K562 (cell line): ENCODE results near the gene STK36. TPM values are rescaled to one million over a fixed set of nuclear protein-coding genes. Genes with fewer than 3 reads are reported as not detected.

Experiments used
- ATAC-seq: fragments of 200-7000 bp; cut with Tn5 transposase; 3 replicates; pipeline ENCODE4 v1.9.1; 2020; ENCODE audit warnings: moderate library complexity
- BruUV-seq: library from RNA; stranded (reverse); fragments of 400-500 nt; replicated peaks from 2 replicates; lab custom pipeline; 2021; lab: Mats Ljungman, UMichigan
- CTCF ChIA-PET: fragments of 300-600 bp; formaldehyde crosslinking; extraction: SDS; loops from one replicate; lab custom pipeline; 2021; ENCODE audit warnings: low intra/inter-chr PET ratio; lab: Yijun Ruan, JAX
- POLR2A ChIA-PET: fragments of 300-600, 350-650 bp; sonication (Branson Sonifier 250); formaldehyde crosslinking; extraction: SDS; loops from one replicate; lab custom pipeline; 2021; ENCODE audit warnings: antibody characterized with exemption, inconsistent platforms; lab: Yijun Ruan, JAX
- DNase-seq, 4 experiments: peaks; one replicate each; pipeline versions ENCODE4 v3.0.0 to v3.0.0-alpha.2; 2011 to 2018; ENCODE audit warnings: low spot score in 3 of 4, mixed read lengths in 3 of 4; ENCODE audit errors: extremely low read depth in 1 of 4
- FAIRE-seq: peaks from 2 replicates; lab custom pipeline; 2011; peaks lifted over from hg19 to GRCh38; lab: Jason Lieb, UNC
- H2AFZ ChIP-seq: 2 replicates; pipeline ENCODE4 v1.6.0; 2011; ENCODE audit warnings: low read depth, low read length, control low read depth, inconsistent platforms
- H3K27ac ChIP-seq: fragments of 200-600 bp; 3 replicates; pipeline ENCODE4 v1.8.0; 2011; ENCODE audit warnings: low read depth, mild to moderate bottlenecking, control low read depth, inconsistent platforms, low read length, moderate library complexity, mixed read lengths; ENCODE audit errors: extremely low read depth
- H3K27me3 ChIP-seq, 2 experiments: fragments of 300-600 bp in 1 of 2; 2 replicates in 1 of 2; 3 replicates in 1 of 2; pipeline versions ENCODE4 v1.6.0 to v1.8.0; 2011; ENCODE audit warnings: inconsistent platforms in 2 of 2, low read length in 2 of 2, mild to moderate bottlenecking in 1 of 2, mixed read lengths in 1 of 2, moderate library complexity in 1 of 2; ENCODE audit not compliant: control insufficient read depth in 2 of 2, insufficient read depth in 2 of 2
- H3K36me3 ChIP-seq: fragments of 300-600 bp; 3 replicates; pipeline ENCODE4 v1.8.0; 2011; ENCODE audit warnings: mild to moderate bottlenecking, low read length, inconsistent platforms; ENCODE audit not compliant: control insufficient read depth, insufficient read depth
- H3K4me1 ChIP-seq, 2 experiments: fragments of 200-600 bp in 1 of 2; replicated peaks in 1 of 2; 2 replicates in 1 of 2; 3 replicates in 1 of 2; pipeline versions ENCODE4 v1.5.1 to v1.8.0; 2011; ENCODE audit warnings: inconsistent platforms in 2 of 2, low read length in 2 of 2, mild to moderate bottlenecking in 1 of 2, mixed read lengths in 1 of 2, moderate library complexity in 1 of 2; ENCODE audit not compliant: control insufficient read depth in 2 of 2, insufficient read depth in 2 of 2
- H3K4me2 ChIP-seq: 2 replicates; pipeline ENCODE4 v1.6.1; 2011; ENCODE audit warnings: low read length, control low read depth, inconsistent platforms, mixed read lengths; ENCODE audit not compliant: insufficient read depth
- H3K4me3 ChIP-seq: fragments of 200-600 bp; sonication (generic), shearing (Covaris generic); 2 replicates; pipeline ENCODE4 v1.5.1; 2016; ENCODE audit warnings: control low read depth, inconsistent platforms
- H3K79me2 ChIP-seq: fragments of 200-600 bp; 3 replicates; pipeline ENCODE4 v1.8.0; 2011; ENCODE audit warnings: low read length, inconsistent platforms; ENCODE audit not compliant: control insufficient read depth, insufficient read depth
- H3K9ac ChIP-seq, 2 experiments: 2 replicates each; pipeline versions ENCODE4 v1.6.0 to v1.6.1; 2011; ENCODE audit warnings: low read depth in 2 of 2, low read length in 2 of 2, control low read depth in 1 of 2, inconsistent platforms in 1 of 2, mild to moderate bottlenecking in 1 of 2, mixed read lengths in 1 of 2; ENCODE audit not compliant: insufficient read depth in 1 of 2
- H3K9me1 ChIP-seq: one replicate; pipeline ENCODE4 v1.6.0; 2011; ENCODE audit warnings: inconsistent platforms, mild to moderate bottlenecking, low read length, moderate library complexity; ENCODE audit not compliant: control insufficient read depth, insufficient read depth
- H3K9me3 ChIP-seq: replicated peaks from 2 replicates; pipeline ENCODE4 v1.5.1; 2011; ENCODE audit warnings: low read depth, low read length, inconsistent platforms; ENCODE audit not compliant: control insufficient read depth, insufficient read depth
- H4K20me1 ChIP-seq: replicated peaks from 2 replicates; pipeline ENCODE4 v1.6.1; 2011; ENCODE audit warnings: low read length, inconsistent platforms, mixed read lengths; ENCODE audit not compliant: control insufficient read depth, insufficient read depth
- E2F4 ChIP-seq: sonication (generic); formaldehyde crosslinking; IDR thresholded peaks from 2 replicates; pipeline ENCODE4 v1.8.0; 2022; ENCODE audit warnings: mild to moderate bottlenecking, low read depth, missing genetic modification reagents
- E2F8 ChIP-seq: fragments of 450-650 bp; IDR thresholded peaks from 2 replicates; pipeline ENCODE4 v1.7.1; 2018; ENCODE audit warnings: mild to moderate bottlenecking, low read depth; ENCODE audit not compliant: partially characterized antibody
- HEY1 ChIP-seq: fragments of 250-450 bp; sonication (Bioruptor Pico); IDR thresholded peaks from 2 replicates; pipeline ENCODE4 v1.5.0; 2020; ENCODE audit warnings: mild to moderate bottlenecking, moderate library complexity, borderline replicate concordance
- HMGN3 ChIP-seq: IDR thresholded peaks from 2 replicates; pipeline ENCODE4 v1.6.1; 2011; ENCODE audit warnings: borderline replicate concordance, low read depth, mild to moderate bottlenecking, mixed read lengths, low read length; ENCODE audit not compliant: insufficient read length; ENCODE audit errors: extremely low read depth
- HNRNPL ChIP-seq: fragments of 200-400 bp; formaldehyde crosslinking; IDR thresholded peaks from 2 replicates; pipeline ENCODE4 v1.6.1; 2017; ENCODE audit warnings: low read depth, mild to moderate bottlenecking, low read length
- KDM4B ChIP-seq, 2 experiments: fragments of 450-650 bp in 1 of 2; sonication (generic) in 1 of 2; IDR thresholded peaks; 2 replicates each; pipeline ENCODE4 v1.6.1; 2016 to 2017; ENCODE audit warnings: borderline replicate concordance in 2 of 2, antibody characterized with exemption in 1 of 2, low read depth in 1 of 2, mild to moderate bottlenecking in 1 of 2
- KDM5B ChIP-seq: fragments of 200-600 bp; sonication (generic); IDR thresholded peaks from 2 replicates; pipeline ENCODE4 v1.6.1; 2012; ENCODE audit warnings: low read depth, mild to moderate bottlenecking, moderate library complexity, low read length, control low read depth, inconsistent platforms; ENCODE audit not compliant: insufficient replicate concordance
- ZKSCAN1 ChIP-seq: fragments of 150-350 bp; IDR thresholded peaks from 2 replicates; pipeline ENCODE4 v1.6.1; 2016; ENCODE audit warnings: low read depth, low read length
- WGBS: fragments of 100-300 bp; shearing (Covaris generic); methylation state at CpG from one replicate; pipeline ENCODE4 v1.1.6; 2016; ENCODE audit warnings: low coverage, mixed read lengths; ENCODE audit not compliant: insufficient coverage; ENCODE audit errors: missing lambda C conversion rate; 5-methylcytosine and 5-hydroxymethylcytosine counted together
- in situ Hi-C: fragments of 300-500 bp; cut with MboI; formaldehyde crosslinking; loops from 4 replicates; pipeline ENCODE4 v1.15.0; 2018; ENCODE audit warnings: inconsistent platforms, mixed read lengths
- intact Hi-C: fragments of 100-400 bp; cut with micrococcal nuclease; formaldehyde crosslinking; loops from 2 replicates; pipeline ENCODE4 v1.14.2; 2022
- polyA plus RNA-seq, 8 experiments: library from polyadenylated mRNA; depleted of rRNA in 4 of 8; stranded (reverse) in 5 of 8; unstranded in 3 of 8; fragments of >200 nt; fragmentation: Nextera tagmentation in 2 of 8; fragmentation: Illumina TruSeq in 1 of 8; extraction: Ambion mirVana in 2 of 8; extraction: Trizol in 1 of 8; gene quantifications; 2 replicates each; pipeline versions ENCODE4 v1.2.1 to v1.2.3, GENCODE V29; 2011 to 2014; ENCODE audit warnings: inconsistent platforms in 1 of 8, missing spikeins in 1 of 8
- total RNA-seq, 7 experiments: library from RNA; depleted of rRNA in 6 of 7; stranded (reverse); fragments of >200 nt in 6 of 7; fragmentation: Illumina TruSeq in 2 of 7; extraction: Trizol in 2 of 7; gene quantifications; 2 replicates each; pipeline versions ENCODE4 v1.2.1 to v1.2.3, GENCODE V29; 2011 to 2021; ENCODE audit warnings: low replicate concordance in 1 of 7

STK36 gene
- total and polyA plus RNA-seq, 9 of the 15 experiments (the other 6 are each of a cell fraction or from before 2014, with no cell fraction given), result 3.5 to 12.4 (median 6.7) TPM

GRCh38 chr2:218645126-218645525 is 26.8 kb upstream of the STK36 start:
- H3K36me3 ChIP-seq, result peaks cover 86% of the 10 kb centered on the region
- ChIA-PET POLR2A (interaction anchor here (0.9 to 3.7 kb wide), 2 partner anchors 9 to 14 kb away, joined by 3 to 10 read pairs; partner anchors contain the start of genes BCS1L and ZNF142), CTCF (no interaction called here)
- no peaks in the 10 kb centered on the region for H3K9me3 ChIP-seq
- in situ Hi-C loops (no loop called here), intact Hi-C loops (loop anchor here (10.0 kb wide), 2 partner anchors 240 to 370 kb away; partner anchors contain the start of genes AAMP and PNKD)
- H3K4me3 ChIP-seq, result no peak overlapping the region
- no peaks in the 10 kb centered on the region for H3K4me1 ChIP-seq
- H3K9ac ChIP-seq, result no peak overlapping the region
- no peak for ATAC-seq
- H3K9me1 ChIP-seq, result no peaks in the 10 kb centered on the region
- no peaks in the 10 kb centered on the region for H4K20me1 ChIP-seq
- H3K4me2 ChIP-seq, result no peak overlapping the region
- no TSS peak for BruUV-seq
- no peak for TF ChIP-seq ZKSCAN1
- no peak for TF ChIP-seq HMGN3
- no peak for TF ChIP-seq HNRNPL
- no peak for TF ChIP-seq HEY1 (CRISPR knock-in tag)
- no peak for TF ChIP-seq E2F4
- no peak for TF ChIP-seq KDM5B
- TF ChIP-seq E2F8, result no peak
- TF ChIP-seq KDM4B (IDR thresholded peaks at IDR 0.05; ENCODE audit: borderline replicate concordance in 2 of 2, low read depth in 1 of 2), result no peak
- TF ChIP-seq, all 486 proteins: peak for 0
- FAIRE-seq (no peak), DNase-seq (no peak)
- H3K27ac ChIP-seq, result no peak overlapping the region
- no peaks in the 10 kb centered on the region for H3K27me3 ChIP-seq
- no peak overlapping the region for H2AFZ ChIP-seq
- WGBS, result 83% methylated on average over 1 of the region's 1 CpG
- 0 out of 3 replicates have a peak, but pooled peaks cover 4% of the 10 kb centered on the region for H3K79me2 ChIP-seq
